Measurements from ENCODE around the gene CNIH1.

The CNIH1 gene

DNA sequence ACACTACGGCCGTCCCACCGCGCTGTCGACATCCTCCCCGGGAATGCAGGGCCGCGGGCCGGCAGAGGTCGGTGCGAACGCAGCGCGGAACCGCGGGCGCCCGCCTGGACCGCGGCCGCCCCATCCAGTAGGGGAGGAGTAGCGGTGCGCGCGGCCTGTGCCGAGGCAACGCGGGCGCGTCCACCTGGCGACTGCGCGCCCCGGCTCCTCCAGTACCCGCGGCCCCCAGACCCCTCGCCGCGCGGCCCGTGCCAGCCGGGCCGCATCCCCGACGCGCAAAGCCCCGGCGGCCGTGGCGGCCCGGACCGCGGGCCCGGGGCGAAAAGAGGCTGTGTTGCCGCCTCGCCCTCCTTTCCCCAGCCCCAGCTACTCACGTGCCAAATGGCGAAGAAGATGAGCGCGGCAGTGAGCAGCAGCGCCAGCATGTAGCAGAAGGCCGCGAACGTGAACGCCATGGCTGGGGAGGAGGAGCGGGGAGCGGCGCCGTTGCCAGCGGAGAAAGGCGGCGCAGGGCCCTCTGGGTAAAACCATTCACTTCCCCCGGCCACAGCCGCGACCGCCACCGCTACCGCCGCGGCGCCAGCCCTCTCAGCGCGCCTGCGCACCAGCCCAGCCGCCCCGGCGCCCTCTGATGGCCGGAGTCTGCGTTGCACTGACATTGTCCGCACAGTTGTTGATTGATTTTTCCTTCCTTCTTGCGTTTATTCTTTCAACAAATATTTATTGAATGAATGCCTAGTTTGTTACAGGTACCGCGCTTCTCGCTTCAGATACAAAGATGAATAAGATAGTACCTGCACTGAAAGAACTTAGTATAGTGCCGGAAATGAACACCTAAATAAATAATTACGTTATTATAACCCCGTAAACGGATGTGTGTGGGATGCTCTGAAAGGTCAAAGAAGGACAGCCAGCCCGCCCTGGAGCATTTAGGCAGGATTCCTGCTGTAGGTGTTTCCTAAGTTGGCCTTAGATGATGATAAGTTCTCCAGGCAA lies at the start of gene CNIH1:
TSS of gene CNIH1 (minus strand) at position 502 of the 996 bp plus-strand sequence. CDS start at position 455, 47 bp downstream.
- DNase-seq = peak; percentile 90 to 92

DNA sequence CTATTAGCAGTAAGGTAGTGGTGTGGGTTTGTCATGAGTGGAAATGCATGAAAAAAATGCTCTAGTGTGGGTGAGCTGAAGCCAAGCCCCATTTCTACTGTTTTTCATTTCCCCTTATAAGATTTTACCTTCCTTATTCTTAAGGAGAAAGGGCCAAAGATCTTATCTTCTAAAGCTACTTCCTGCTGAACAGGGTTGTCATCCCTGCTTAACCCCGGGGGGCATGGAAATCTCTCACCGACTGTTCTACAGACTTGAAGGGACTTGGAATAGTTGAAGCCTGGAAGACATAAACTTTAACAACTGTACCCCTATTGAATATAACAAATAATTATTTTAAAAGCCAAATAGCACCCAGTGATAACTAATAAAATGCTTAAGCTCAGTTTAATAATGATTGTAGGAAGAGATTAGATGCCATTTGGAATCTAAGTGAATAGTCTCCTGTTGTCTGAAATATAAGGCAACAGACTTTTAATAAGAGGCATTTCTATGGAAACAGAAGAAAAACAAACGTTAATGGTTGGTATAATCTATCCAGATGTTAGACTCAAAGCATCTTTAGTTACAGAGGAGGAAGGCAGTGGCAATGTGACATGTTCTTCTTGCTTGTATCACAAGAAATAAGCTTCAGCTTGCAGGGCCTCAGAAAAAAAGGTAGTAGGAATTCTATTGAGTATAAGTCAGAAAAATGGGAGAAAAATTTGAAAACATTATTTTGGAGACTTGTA lies 49.4 kb upstream of the CNIH1 start:
- no peak for DNase-seq

DNA sequence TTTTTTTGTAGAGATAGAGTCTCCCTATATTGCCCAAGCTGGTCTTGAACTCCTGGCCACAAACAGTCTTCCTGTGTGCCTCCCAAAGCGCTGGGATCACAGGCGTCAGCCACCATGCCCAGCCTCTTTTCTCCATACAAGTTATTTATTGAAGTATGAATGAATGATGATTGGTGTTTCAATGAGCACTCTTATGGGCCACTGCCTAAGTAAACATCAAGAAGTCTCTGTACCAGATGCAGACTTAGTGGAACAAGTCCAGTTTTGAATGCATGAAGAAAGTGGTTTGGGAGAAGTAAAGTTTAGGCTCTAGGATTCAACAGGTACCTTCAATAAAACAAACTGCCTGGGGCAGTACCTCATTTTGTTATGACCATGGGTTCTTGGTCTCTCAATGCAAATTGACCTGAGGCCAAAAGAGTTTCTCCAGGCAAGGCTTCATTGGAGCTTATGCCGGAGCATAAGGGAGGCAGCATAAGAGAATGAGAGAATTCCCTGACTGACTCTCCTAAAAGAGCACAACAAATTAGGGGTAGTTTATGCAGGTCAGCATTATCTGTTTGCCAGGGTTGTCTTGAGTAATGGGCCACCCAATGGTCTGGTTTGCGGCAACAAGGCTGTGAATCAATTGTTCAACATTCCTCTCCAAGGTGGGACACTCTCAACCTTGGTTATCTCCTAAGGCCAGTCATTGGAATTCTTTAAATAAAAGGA lies 48.7 kb upstream of the CNIH1 start:
- no peak for DNase-seq

DNA sequence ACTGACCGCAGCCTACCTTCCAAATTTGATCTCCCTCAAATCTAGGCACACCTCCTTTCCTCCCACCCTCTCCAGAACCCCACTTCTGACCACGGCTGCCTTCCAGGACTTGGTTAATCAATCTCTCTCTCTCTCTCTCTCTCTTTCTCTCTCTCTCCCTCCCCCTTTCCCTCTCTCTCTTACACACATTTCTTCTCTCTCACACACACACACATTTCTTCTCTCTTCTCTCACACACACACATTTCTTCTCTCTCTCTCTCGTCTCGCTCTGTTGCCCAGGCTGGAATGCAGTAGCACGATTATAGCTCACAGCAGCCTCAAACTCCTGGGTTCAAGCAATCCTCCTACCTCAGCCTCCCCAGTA lies 48.1 kb upstream of the CNIH1 start:
- DNase-seq = no peak

DNA sequence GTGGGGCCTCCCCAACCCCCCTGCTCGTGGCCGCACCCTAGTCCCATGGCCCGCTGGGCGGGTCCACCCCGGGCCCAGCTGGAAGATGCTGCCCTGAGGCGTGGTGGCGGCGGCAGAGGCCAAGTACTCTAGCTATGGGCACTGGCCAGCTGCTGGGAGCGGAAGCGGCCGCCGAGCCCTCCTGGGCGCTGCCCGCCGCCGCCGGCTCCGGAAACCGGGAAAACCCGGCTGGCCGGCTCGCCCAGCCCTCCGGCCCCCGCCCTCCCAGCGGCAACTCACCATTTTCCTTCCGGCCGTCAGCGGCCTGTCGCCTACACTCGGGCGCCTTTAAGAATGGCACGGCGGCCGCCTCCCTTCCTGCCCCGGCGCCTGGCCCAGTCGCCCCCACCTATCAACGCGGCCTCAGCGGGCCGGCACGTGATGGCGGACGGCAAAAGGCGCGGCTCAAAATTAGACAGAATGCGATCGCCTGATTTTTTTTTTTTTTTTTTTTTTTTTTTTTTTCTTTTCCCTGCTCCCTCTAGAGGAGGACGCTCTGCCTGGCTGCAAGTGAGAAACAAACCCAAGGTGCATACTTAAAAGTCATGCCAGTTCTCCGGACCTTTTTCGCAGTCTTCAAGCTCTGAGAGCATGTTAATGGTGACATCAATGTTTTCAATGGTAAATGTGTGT lies 47.6 kb upstream of the CNIH1 start, which contains the start of gene GMFB:
TSS of gene GMFB (minus strand) at position 335 of the 672 bp plus-strand sequence. CDS start at position 282, 53 bp downstream.
- DNase-seq = peak; percentile 86

DNA sequence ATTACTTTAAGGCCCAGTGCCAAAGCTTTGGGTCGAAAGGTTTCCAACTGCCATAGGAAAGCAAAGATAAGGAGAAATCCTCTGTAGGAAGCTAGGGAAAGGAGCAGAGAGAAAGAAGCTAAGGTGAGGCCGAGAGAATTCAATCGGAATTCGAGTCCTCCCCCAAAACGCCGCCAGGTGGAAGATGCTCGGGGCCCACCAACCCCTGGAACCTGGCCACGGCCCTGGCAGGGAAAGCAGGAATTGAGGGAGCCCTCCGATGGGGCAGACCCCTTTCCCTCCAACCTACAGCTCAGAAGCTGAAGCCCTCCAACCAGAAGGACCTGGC lies 47.1 kb upstream of the CNIH1 start:
- DNase-seq = peak in 1 of 2 donors; percentile 29

DNA sequence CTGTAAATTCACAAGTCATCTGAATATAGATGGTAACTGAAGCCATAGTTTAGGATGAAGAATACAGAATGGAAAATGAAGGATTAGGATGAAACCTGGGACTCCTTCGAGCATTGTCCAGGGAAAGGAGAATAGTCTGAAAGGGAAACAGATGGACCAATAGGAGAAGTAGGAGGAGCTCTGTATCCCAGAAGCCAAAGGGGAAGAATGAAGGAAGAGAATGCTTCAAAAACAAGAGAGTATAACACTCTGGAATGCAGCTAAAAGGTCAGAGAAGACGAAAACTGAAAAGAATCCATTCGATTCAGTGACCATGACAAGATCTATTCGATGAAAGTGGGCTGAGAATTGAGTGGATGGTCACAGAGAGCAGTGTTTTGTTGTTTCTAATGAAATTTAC lies 46.6 kb upstream of the CNIH1 start:
- DNase-seq = no peak

DNA sequence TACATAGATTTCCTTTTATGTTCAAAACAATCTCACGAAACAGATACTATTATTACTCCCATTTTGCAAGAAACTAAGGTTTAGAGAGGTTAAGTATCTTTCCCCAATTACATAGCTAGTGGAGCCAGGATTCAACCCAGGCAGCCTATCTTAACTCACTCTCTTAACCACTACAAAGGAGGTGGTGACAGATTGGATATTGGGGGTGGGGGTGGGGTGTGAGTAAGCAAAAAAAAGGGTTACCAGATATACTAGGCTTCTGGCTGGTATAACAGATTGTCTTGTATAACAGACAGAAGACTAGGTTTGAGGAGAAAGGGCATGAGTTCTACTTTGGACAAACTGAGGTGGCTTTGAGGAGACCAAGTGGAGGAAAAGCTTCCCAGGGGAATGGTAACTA lies 45.5 kb upstream of the CNIH1 start:
- DNase-seq = peak in 1 of 2 donors; percentile 13

DNA sequence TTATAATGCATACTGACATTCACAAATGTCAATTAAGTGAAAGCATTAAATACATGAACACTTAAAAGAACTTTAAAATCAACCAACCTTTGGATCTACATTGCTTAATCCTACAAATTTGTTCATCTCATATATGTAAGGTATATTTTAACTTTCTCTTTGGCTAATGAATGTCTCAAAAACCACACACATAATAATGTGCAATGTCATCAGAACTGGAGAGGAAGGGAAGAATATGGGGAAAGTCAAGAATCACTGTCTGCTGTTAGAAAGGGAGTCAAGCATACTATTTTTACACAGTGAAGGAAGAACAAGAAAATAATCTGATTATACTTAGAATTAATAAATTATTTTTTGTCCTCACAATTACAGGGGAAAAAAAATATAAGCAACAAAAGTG lies 42.7 kb upstream of the CNIH1 start:
- DNase-seq = no peak

DNA sequence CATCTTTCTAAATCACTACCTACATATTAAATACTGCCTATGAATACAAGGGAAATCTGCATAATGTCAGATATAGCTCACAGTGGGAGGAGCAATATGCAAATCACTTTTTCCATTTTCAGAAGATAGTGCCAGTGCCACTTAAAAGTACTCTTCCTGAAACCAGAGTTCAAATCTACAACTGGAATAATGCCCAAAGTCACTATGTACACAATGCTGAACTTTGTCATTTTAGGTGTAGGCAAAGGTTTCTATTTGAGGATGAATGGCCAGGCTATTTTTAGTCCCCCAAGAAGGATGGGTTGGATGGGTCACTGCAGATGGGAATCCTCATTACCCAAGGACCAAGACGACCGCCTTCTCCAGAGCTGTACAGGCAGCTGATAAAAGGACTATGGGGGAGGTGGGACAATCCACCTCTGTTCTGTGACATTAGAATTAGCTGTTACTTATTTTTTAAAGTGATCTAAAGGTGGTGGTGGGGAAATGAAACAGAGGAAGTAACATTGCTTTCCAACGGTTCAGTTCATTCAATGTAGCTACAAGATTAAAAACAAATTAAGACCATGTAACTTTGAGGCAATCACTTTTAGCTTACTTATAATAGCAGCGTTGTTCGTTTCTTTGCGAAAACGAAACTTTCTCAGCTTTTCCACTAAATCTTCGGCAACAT lies 42.0 kb upstream of the CNIH1 start:
- no peak for DNase-seq

DNA sequence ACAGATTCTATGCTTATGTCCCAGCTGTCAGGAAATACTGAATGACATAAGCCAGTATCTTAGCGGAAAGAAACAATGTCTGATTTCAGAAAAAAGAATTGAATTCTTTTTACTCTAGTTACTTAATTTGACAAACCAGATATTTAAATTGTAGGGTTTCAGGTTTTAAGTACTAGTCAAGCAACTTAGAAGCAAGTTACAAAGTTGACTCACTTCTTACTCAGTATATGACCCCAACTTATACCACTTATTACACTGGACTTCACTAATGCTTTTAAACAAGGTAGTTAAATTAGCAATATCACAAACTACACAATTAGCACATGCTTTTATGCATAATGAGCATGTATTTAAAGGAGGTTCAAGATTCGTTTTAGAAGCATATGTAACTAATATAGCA lies 40.5 kb upstream of the CNIH1 start:
- no peak for DNase-seq

DNA sequence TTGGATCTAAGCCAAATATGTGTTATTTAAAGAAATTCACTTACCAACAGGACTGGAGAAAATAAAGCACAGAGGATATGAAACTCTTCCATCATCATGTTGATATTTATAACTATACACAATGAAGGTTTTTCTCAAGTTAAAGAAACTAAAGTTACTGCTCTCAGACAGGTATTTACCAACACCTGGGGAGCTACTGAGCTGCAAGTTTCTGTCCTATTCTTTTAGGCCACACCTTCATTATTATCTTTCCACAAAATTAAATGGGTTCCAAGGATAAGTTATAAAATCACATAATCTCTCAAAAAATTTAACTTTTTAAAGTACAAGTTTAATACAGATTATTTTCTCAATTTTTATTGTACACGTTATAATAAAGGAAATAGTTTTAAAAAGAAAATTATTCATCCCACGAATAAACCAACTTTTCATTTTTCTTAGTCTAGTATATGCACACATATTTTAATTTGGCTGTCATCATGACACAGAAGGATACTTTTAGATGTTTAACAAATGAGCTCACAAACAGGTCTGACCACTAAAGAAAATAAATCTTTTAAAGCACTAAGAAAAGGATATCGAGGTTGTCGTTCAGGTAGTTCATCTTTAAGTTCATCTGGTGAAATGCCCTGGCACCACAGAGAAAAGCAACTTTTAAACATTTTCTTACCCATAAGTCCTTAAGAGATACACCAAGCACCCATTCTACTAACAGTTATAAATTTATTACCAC lies 39.8 kb upstream of the CNIH1 start:
- no peak for DNase-seq

DNA sequence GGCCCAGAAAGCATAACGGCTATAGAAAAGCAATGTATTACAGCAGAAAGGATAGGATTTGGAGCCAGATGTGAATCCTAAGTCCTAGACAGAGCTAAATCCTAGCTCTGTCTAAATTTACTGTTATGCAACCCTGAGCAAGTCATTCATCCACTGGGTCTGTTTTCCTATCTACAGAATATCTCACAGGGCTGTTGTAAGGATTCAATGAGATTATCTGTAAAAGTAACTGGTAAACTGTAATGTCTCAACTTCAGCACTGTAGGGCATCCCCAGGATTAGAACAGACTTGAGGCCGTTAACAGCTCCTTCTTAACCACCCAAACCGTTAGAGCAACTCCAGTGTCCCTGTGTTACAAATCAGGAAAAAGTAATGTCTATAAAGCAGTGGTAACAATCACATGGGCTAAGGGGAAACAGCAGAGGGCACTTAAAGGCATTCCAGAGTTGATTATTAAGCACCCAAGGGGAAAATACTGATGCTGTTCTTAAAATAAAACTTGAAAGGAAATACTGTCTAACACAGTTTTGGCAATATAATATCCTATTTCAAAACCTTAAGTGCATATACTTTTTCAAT lies 37.6 kb upstream of the CNIH1 start:
- DNase-seq = no peak

DNA sequence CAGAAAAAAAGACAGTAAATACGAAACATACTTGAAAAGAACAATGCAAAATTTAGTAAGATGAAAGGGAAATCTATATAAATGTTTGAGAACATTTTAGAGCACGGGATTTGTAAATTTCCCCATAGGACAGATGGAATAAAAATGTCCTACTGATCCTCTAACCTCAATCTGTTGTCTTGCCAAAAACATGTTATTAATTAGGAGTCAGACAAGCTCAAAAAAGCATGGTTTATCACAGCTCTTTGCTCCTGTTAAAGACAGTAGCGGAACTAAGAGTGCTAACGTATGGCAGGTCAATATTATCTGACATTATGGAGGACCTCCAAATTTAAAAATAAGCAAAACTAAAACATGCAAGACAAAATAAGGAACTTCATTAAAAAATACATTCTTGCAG lies 34.7 kb upstream of the CNIH1 start:
- no peak for DNase-seq

DNA sequence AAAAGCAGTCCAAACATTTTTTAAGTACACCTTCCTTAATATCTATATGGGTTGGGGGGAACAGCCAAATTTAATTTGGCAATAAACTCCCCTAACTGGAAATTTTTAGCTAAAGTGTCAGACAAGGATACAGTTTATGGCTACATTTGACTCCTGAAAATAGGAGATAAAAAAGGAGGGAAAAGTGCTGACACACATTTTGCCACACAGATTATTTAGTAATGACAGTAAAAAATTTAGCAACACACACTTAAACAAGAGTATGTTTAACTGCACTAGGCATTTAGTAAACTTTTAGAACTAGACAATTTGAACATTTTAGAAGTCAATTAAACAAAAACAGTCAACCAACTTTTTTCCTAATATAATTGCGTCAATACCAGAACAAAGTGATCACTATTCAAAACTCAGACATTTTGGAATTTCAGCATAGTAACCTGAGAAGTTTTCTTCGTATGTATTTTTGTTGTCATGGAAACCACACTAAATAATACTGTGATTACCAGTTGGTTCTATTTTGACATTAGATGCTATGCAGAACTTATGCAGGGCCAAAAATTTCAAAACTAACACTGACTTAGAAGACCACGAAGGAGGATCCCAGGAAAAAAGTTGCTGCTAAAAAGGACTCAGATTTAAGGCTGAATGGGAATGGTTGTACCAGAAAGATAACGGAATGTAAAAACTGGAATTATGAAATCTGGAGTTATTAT lies 34.2 kb upstream of the CNIH1 start:
- DNase-seq = no peak

DNA sequence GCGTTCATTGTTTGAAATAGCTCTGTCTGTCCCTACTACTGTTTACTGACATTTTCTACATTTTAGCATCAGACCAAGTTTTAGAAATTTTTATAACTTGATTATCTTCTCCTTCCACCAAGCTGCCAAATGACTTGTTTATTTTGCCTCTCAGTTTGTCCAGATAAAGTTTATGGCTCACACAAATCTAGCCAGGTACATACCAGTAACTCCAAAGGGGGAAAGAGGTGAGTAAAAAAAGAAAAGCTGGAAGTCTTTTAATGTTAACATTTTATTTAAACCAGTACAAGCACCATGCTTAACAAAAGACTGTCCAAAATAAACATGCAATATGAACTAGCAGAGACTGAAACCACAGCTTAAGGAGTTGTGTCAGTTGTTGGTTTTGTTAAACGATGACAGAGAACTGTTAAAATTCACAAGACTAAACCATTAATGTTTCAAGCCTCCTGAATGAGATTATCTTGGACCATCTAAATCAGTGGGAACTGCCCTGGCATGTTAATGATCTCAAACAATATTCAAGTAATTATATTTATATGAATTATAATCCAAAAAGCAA lies 33.1 kb upstream of the CNIH1 start:
- DNase-seq = no peak

DNA sequence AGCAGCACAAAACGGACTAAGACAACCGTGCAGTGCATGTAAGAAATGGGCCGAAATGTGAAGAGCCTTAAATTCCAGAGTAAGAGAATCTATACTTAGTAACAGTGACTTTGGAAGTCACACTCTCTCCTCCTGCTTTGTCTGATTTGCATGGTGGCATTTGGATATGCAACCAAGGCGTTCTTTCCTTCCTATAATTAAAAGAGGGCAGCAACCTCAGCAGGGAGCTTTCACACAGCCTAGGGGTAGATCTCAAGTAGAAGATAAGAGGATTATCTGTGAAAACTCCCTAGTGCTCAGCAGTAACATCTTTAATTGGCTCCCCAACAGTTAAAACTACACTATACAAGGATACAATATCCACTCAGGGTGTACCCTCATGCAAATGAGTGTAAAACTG lies 31.1 kb upstream of the CNIH1 start:
- DNase-seq = no peak

DNA sequence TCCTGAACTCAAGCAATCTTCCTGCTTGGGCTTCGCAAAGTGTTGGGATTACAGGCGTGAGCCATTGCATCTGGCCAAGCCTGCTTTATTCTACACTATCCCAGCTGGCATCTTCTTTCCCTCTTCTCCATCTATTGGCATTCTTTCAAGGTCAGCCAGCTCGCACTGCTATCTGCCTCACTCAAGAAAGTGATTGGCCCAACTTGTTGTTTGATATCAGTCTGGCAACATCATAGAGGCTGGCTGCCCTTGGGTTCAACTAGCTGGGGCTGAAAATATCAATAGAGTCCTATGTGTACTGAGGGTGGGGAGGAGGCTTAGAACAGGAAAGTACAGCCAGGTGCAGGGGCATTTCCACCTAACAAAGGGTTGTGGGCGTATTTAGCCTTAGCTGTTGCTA lies 30.5 kb upstream of the CNIH1 start:
- no peak for DNase-seq

DNA sequence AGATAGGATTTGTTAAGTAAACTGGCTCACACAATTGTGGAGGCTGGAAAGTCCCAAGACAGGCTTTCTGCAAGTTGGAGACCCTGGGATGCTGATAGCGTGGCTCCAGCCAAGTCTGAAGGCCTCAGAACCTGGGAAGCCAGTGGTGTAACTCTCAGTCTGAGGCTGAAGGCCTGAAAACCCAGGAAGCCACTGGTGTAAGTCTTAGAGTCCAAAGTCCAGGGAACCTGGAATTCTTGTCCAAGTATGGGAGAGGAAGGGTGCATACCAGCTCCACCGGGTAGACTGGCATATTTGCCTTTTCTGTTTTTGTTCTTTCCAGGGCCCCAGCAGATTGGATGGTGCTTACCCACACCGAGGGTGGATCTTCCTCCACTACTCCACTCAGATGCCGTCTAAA lies 29.5 kb upstream of the CNIH1 start:
- no peak for DNase-seq

DNA sequence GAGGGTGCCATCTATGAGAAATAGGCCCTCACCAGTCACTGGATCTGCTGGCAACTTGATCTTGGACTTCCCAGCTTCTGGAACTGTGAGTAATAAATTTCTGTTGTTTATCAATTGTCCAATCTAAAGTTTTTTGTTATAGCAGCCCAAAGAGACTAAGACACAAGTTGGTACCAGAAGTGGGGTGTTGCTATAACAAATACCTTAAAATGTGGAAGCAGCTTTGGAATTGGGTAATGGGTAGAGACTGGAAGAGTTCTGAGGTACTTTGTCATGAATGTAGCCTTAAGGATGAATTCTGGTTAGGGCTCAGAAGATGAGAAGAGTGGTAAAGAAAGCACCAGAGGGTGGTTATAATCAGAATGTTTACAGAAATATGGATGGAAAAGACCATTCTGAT lies 26.1 kb upstream of the CNIH1 start:
- DNase-seq = no peak
